GM04504 (cell line): ENCODE results near the gene INSIG1.

Source experiments
- DNase-seq: peaks from one replicate; pipeline ENCODE4 v3.0.0-alpha.2; 2012; ENCODE audit warnings: low read depth

INSIG1 gene

DNA sequence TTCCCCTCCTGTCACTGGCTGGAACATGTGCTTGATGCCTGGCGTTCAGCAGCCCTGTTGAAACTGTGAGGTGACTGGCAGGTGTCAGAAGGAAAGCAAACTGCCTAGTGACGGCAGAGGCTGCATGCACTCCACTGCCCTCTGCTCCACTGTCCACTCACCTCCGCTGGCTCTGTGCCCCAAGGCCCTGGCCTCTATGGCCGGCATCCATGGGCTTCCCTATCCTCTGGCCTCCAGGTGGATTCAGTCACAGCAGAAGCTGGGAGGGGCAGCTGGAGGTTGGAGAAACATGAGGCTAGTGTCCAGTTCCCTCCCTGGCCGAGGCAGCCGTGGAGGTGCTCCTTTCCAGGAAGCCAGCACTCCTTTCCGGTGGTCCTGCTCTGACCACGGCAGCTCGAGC lies 31.2 kb upstream of the INSIG1 start:
- no peak for DNase-seq

DNA sequence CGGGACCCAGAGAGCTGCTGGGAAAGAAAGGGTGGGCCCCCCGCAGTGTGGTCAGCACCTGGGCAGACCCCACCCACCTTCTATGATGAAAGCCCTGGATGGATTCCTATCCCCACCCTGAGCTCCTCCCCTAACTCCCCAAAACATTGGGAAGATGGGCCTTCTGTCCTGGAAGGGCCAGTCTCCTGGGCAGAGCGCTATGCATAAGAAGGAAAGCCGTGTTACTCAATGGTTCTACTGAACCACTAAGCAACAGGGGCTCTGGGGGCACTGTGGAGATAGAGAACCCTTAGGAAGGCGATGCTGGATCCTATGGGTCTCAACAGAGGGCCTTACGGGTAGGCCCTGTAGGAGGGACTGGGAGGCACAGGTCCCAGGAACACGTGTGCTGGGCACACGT lies 30.7 kb upstream of the INSIG1 start:
- no peak for DNase-seq

DNA sequence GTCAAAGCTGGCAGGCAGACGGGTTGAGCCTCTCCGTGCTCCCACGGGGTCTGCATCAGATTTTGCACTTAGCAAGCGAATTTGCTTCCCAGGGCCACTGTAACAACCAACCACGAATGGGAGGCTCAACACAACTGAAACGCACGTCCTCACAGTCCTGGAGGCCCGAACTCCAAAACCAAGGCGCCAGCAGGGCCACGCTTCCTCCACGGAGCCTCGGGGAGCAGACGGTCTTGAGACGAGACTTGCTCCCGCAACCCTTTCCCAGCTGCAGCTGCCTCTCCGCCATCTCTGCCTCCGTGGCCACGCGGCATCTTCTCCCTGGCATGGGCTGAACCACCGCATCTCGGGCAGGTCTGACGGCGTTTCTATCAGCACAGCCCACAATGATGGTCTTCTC lies 30.2 kb upstream of the INSIG1 start:
- no peak for DNase-seq

DNA sequence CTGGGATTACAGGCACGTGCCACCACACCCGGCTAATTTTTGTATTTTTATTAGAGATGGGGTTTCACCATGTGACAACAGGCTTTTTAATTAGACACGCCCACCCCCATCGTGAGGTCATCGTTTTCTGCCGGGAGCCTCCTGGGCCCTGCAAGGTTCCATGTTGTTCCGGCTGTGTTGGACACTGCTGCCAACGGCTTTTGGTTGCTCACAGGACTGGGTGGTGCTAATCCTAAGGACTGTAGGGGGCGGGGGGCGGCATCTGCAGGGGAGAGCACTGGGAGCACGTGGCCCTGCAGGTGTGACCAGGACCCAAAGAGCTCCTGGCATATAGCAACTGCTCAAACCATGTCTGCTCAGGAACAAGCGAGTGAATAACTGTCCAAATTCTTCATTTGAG lies 29.5 kb upstream of the INSIG1 start:
- no peak for DNase-seq

DNA sequence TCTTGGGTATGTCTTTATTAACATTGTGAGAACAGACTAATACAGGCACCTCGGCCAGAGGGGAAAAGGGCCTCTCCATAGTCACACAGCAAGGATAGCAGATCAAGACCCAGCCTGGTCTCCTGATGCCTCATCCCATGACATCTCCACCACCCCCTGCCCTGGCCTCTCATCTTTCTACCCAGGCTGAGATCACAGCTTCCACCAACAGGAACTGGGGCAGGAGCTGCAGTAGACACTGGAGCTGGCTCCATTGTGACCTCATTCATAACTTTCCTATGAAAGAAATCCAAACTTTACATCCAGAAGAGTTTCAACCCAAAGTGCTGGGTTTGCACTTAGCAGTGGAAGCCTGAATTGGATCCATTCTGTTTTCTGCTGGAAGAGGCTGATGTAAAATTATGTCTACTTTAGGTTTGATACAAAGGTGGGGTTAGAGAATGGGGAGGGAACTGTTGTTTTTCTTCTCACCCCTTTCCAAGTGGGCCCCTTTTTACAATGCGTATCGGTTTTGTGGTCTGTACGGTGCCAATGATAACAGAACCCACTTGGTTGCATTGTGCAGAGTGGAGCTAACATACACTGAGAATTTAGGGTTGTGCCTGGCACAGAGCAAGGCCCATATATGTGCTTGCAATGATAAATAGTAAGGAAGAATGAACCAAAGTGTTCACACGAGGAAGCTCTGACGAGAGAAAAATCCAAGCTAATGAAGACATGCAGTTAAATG lies 28.6 kb upstream of the INSIG1 start:
- DNase-seq = no peak

DNA sequence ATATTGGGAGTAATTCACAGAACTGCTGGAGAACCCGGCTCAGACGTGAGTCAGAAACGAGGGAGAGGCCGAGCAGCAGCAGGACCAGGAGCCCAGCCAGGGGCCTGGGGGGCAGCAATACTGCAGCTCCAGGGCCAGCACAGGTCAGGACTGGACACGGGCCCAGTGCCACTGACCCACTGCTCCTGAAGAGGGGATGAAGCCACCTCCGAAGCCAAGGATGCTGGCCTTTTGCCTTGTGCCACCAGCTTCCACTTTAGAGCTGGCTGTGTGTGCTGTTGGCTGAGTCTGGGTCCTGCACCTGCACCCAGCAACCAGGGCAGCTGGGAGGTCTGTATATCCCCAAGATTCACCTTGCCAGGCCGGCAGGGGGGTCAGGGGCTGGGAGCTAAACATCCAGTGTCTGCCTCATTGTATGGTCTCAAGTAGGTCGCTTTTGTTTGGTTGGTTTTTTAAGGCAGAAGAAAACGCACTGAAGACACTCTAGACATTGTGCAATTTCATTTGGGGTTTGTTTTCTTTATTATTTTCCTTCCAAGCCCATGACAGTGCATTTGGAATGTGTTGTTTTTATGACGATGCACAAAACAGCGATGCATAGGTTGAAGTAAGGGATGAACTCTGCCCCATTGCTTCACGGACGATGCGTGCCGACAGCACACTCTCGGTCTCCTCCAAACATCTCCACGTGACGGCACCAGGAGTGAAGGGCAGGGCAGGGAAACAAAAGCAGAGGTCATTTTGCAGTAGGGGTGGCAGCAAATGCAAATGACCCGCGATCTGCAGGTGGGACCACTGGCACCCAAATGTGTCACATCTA lies 27.7 kb upstream of the INSIG1 start:
- DNase-seq = no peak

DNA sequence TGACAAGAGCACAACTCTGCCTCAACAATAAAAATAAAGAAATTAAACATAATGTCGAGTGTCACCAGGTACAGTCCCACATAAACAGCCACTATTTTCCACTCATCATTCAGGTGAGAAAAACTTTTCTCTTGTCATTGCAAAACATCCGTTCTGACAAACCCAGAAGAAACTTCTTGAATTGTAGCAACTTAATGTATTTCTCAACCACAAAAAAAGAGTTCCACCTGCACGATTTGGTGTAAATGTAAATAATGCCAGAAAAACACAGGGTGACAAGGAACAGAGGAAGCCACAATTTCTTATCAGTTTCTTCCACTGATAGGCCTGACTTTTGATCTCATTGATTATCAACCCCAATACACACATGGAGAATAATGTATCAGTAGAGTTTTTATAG lies 26.8 kb upstream of the INSIG1 start:
- DNase-seq = no peak

DNA sequence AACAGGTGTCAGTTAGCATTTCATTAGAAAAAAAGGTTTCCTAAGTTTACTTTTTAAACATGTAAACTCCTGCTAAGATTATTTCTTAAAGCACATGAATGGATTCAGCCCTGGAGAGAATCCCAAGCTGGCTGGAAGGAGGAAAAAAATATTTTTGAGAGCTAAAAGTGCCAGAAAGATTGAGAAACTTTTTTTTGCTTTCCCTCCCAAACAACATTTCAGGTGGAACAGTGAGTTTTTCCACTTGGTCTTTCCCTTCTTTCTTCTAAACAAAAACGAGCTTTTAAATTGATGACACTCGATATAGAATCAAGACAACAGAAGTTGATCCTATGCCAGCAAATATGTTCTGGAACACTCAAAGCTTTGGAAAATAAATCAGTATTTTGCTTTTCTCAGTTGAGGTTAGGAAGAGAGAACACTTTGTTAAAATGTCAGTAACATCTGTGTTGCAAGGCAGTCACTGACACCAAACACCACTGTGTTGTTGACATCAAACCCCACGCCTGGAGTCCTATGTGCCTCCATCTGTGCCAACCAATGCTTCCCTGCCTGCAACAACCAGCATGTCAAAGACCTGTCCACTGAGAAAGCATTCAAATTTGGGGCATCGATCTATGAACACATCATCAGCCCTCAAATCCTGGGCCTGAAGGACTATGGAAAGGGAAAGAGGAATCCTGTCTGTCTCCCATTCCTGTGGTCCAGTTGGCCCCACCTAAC lies 22.9 kb upstream of the INSIG1 start:
- no peak for DNase-seq

DNA sequence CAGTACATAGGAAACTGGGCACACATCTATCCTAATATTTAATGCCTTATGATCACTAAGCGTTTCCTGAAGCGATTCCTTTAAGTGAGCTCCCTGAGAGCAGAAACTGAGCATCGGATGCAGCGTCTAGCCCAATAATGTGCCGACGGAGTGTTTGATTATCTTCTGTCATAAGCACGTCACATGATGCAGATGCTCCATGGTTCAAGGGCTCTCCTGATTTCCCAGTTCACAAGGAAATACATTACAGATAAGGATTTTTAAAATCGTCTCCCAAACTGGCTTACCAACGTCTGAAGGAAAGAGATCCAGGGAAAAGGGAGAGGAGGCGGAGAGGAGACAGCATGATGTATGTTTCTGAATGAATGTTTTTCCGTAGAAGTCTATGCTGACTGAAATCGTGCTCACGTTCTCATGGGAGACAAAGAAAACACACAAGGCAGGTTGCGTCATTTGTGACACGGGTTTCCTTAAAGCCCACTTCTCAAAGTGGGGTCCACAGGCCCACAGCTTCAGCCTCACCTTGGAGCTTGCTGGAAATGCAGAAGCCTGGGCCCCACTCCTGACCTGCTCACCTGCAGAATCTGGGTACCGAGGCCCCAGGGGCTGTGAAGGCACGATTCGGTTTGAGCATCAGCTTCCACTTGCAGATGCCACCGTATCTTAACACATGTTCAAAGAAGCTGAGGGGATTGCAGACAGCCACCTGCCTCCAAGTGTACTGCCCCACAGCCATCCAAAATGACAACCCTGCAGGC lies 21.5 kb upstream of the INSIG1 start:
- no peak for DNase-seq

DNA sequence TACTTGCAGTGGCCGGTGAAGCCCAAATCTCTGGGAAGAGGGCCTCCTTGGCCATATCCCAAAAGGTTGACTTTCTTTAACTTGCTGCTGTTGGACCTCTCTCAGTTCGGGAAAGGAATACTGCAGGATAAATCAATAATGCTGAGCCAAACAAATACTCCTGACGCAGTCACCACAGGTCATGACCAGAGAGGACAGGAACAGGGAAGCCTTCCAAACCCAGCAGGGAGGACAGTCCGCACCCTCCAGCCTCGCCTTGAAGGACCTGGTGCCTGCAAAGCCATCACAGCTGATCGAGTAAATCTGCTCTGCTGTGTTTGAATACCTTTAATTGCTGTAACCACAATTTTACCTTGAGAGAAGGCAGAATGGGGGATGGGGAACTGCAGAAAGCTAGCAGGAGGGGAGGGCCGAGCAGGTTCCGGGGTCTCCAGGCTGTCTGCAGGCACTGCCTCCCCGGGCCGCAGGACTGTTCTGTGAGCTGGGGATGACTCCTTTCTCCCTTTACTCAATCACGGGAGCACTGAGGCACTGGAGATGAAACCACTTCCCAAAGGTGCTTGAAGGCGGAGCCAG lies 20.8 kb upstream of the INSIG1 start:
- DNase-seq = no peak

DNA sequence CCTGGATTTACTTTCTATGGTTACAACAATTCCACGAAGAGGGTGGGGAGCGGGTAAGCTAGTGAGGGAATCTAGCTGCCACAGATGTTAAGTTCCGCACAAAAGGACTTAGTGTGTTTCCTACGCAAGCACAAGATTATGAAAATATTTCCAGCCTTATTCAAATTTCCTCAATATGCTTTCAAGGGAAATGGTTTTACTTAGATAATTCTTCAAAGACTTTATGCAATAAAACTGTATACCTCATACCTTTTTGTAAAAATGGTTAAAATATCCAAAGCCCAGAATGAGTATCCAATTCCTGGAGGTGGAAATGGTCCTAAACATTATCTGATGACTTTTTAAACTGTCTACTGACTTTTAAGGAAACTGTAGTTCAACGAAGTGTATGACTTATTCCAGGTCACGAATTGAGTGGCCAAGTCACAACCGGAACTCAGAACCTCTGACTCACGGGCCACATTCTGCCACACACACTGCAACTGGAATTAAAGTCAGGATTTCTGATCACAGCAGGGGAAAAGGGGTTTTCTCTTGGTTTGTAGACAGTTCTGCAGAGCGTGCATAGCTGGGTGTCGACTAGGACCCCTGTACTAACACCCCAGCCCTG lies 20.2 kb upstream of the INSIG1 start:
- DNase-seq = no peak

DNA sequence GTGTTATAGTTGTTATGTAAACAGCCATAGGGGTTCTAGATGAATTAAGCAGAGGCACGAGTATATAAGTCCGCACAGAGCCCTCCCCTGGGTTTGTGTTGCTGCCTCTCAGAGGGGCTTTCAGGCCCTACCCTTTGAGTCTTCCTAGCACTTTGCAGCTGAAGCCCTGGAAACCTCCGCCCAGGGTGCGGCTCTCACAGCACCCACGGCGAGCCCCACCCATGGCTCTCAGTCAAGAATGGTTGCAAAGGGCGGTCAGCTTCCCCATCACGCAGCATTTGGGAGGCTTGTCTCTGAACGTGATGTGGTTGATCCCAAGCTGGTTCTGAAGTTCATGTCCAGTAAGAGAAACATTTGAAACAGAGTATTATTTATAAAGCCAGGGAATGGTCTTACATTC lies 18.8 kb upstream of the INSIG1 start:
- no peak for DNase-seq

DNA sequence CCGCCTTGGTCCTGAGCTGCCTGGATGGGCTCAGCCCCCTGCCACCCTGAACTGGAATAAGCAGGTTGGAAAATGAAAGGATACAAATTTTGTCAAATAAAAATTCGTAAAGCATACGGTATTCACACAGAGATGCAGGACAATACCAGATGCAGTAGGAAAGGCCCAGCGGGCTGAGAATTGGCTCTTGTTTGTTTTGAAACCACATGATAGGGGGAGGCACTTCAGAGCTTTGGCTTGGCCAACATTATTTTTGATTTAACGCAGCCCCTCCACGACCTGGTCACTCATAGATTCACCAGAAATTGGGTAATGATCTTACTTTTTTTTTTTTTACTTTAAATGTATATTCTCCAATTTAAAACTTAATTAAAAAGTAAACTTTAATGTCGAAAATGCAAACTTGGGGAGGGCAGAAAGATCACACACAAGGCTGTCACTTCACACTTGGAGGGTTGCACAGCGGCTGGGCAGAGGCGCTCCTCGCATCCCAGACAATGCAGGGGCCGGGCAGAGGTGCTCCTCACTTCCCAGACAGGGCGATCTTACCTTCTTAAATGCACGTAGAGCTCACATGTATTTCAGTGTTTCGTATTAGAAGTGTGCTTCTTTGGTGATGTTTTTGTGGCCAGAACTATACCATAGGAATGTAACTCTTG lies 17.8 kb upstream of the INSIG1 start:
- no peak for DNase-seq

DNA sequence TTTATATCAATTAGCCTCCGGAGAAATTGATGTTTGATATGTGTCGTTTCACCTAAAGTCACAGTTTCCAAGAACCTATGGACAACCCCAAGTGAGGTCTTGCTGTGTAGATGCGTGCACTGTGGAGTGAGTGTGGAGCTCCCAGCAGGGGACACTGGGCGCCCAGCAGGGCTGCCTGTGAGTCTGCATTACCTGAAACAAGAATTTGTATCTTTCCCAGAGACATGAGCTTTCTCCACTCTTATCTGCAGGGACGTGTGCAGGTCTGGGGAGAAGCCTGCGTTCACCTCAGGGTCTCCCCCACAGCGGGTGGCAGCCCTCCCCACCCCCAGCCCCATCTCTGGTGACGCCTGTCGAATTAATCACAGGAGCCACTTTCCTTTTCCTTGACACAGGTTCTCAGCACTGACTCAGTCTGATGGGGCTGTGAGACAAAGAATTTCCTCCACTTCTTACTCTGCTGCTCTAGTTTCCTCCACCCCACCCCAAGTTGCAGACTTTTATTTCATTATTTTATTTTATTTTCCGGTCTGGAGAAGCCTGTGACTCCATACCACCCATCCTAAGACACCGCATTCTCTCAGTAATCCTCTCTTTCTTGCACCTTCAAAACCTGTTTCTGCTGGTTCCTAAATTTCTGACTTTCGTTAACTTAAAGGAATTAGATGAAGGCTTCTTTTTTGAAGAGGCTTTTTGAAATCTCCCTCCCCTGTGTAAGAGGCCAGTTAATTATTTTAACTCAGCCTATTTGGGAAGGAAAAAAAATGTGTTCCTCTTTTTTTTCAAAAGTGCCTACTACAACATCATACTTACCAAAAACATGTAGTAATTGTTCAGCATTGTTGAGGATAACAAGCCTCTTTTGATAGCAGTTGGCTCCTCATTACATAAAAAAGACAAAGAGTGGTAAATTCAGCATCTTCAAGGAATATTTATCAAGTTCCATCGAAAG lies 17.0 kb upstream of the INSIG1 start:
- no peak for DNase-seq

DNA sequence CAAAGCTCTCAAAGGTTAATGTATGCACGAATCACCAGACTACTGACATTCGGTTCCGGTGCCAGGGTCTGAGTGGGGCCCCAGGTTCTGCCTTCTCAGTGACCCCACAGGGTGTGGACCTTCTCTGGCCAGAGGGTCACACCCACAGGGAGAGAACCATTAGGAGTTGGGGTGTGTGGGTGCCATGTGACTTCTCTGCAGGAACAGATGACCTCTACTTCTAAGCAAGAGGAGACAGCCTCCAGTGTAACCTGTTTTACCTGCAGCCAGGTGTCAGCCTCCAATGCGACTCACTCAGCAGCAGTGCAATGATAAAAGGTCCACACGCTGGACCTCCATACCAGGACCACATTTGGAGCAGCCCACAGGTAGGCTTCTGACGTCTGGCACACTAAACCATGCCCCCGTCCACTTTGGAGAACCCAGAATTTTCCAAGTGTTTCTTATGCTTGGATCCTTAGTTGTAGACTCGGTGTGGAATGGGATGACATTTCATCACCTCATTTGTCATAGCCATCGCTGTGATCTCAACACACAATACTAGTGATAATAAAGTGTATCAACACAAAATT lies 16.2 kb upstream of the INSIG1 start:
- no peak for DNase-seq

DNA sequence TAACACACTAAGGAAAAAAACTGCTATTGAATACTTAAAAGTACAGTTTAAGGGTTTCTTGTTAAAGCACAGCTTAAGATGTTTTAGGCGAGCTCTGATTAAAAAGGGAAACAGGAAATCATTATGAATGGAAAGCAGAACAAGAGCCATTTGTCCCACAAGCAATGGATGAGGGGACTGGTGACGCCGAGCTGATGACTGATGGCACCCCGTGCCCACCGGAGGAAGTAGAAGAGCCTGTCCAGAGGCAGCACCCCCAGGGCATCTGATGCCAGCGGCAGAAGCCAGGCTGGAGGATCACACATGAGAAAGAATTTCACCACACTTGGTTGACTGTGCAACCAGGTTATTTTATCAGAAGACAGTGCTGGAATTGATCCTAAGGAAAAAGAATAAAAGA lies 15.0 kb upstream of the INSIG1 start:
- DNase-seq = no peak

DNA sequence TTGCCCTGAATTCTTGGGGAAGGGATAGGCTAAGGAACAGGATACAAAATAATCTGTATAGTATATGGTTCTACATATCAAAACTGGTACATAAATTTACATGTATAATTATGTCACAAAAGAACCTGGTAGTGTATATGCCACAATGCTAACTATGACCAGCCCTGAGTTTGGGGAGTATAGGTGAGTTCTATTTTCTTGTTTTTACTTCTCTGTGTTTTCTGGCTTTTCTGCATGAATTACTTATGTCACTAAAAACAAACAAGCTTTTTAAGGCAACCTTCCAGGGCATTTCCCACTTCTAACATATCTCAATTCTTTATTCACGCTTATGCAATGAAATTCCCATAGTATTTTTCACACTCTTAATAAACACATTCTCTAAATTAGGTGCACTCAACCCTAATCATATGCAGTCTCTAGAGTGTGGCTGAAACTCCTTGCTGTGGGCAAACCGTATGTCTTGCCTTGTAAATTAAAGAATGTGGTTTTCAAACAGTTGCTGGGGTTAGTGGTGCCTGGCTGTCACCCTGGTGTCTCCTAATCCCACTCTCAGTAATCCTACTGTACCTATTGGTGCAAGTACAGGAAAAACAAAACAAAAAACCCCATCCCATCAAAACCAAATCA lies 14.0 kb upstream of the INSIG1 start:
- no peak for DNase-seq

DNA sequence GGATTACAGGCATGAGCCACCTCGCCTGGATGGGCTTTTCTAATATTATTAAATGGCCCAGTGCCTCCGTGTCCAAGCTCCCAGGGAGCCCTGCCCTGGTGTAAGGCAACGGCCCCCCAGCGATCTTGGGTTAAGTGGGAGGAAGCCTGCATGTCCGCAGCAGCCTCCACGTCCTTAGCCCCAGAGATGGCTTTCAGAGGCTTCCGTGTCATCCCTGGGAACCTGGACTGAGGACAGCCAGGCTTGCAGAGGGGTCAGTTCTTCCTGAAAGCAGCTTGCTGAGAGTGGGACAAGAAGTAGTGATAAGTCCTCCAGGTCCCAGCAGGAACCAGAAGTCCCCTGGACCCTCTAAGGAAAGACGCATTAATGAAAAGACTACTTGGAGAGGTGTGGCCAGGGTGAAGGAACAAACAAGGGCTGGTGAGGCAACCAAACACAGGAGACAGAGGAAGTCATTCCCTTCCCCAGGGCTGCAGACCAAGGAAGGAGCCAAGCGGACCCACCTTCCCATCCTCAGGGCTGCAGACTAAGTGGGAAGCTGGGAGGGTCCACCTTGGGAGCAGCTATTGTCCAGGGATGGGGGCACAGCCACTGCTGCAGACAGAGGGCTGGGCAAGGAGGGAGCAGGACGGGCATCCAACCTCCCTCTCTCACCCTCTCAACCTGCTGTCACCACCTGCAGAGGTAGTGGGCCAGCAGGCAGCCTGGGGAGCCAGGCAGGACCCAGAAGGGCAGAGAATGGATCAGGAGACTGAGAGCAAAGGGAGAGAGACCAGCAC lies 13.0 kb upstream of the INSIG1 start:
- DNase-seq = no peak
